GM23248 (cell line): ENCODE results near the gene HCFC1R1. TPM values are rescaled to one million over a fixed set of nuclear protein-coding genes. Genes with fewer than 3 reads are reported as not detected.
A peak's percentile ranks its signal among the peaks of the same experiment; 100 is the strongest.

Source experiments
- DNase-seq: peaks from one replicate; pipeline ENCODE4 v3.0.0-alpha.2; 2015
- H2AFZ ChIP-seq: fragments of 200-600 bp; sonication (generic); 2 replicates; pipeline ENCODE4 v1.6.1; 2016; ENCODE audit warnings: antibody characterized with exemption
- H3F3A ChIP-seq: fragments of 200-600 bp; sonication (generic); 2 replicates; pipeline ENCODE4 v1.6.1; 2016; ENCODE audit warnings: mild to moderate bottlenecking, antibody characterized with exemption, mixed run types; ENCODE audit not compliant: insufficient read depth
- H3K27ac ChIP-seq: fragments of 200-600 bp; sonication (generic); 2 replicates; pipeline ENCODE4 v1.5.1; 2016; ENCODE audit warnings: mild to moderate bottlenecking
- H3K27me3 ChIP-seq: fragments of 200-600 bp; sonication (generic); replicated peaks from 2 replicates; pipeline ENCODE4 v1.6.1; 2016; ENCODE audit warnings: mild to moderate bottlenecking; ENCODE audit not compliant: insufficient read depth
- H3K36me3 ChIP-seq: fragments of 200-600 bp; sonication (generic); 2 replicates; pipeline ENCODE4 v1.6.1; 2016; ENCODE audit warnings: low read depth, mild to moderate bottlenecking
- H3K4me1 ChIP-seq: fragments of 200-600 bp; sonication (generic); 2 replicates; pipeline ENCODE4 v1.6.1; 2016; ENCODE audit warnings: mild to moderate bottlenecking; ENCODE audit not compliant: insufficient read depth
- H3K4me2 ChIP-seq: fragments of 200-600 bp; sonication (generic); one replicate; pipeline ENCODE4 v1.6.1; 2016; ENCODE audit warnings: mild to moderate bottlenecking; ENCODE audit not compliant: unreplicated experiment
- H3K4me3 ChIP-seq: fragments of 200-600 bp; sonication (generic); 2 replicates; pipeline ENCODE4 v1.5.1; 2016; ENCODE audit warnings: mild to moderate bottlenecking
- H3K79me2 ChIP-seq: fragments of 200-600 bp; sonication (generic); 2 replicates; pipeline ENCODE4 v1.6.1; 2016; ENCODE audit warnings: mild to moderate bottlenecking; ENCODE audit not compliant: insufficient read depth
- H3K9ac ChIP-seq: fragments of 200-600 bp; sonication (generic); 2 replicates; pipeline ENCODE4 v1.6.1; 2016; ENCODE audit warnings: mild to moderate bottlenecking
- H3K9me2 ChIP-seq: fragments of 200-600 bp; sonication (generic); 2 replicates; pipeline ENCODE4 v1.6.1; 2016; ENCODE audit warnings: mixed run types, mild to moderate bottlenecking, moderate library complexity; ENCODE audit not compliant: insufficient read depth
- H3K9me3 ChIP-seq: fragments of 200-600 bp; sonication (generic); one replicate; pipeline ENCODE4 v1.6.1; 2017; ENCODE audit warnings: low read depth
- H4K20me1 ChIP-seq: fragments of 200-600 bp; sonication (generic); 2 replicates; pipeline ENCODE4 v1.6.0; 2016; ENCODE audit not compliant: insufficient read depth
- EZH2 ChIP-seq: fragments of 200-600 bp; sonication (generic); IDR thresholded peaks from 2 replicates; pipeline ENCODE4 v1.6.1; 2018; ENCODE audit warnings: antibody characterized with exemption, mild to moderate bottlenecking; ENCODE audit not compliant: insufficient read depth, poor library complexity, severe bottlenecking
- EZH2phosphoT487 ChIP-seq: fragments of 200-600 bp; sonication (generic); IDR thresholded peaks from 2 replicates; pipeline ENCODE4 v1.6.1; 2018; ENCODE audit warnings: antibody characterized with exemption, moderate library complexity, mild to moderate bottlenecking, low read depth; ENCODE audit not compliant: insufficient read depth
- WGBS, 2 experiments: methylation state at CpG; one replicate each; pipeline ENCODE4 v1.1.6; 2015 to 2017; ENCODE audit warnings: low lambda C conversion rate in 2 of 2, low coverage in 1 of 2; ENCODE audit errors: missing lambda C conversion rate in 2 of 2; 5-methylcytosine and 5-hydroxymethylcytosine counted together
- in situ Hi-C: fragments of 300-500 bp; cut with MboI; formaldehyde crosslinking; loops from 2 replicates; pipeline ENCODE4 v1.15.0; 2020
- polyA plus RNA-seq: library from polyadenylated mRNA; unstranded; fragments of >200 nt; fragmentation: Nextera tagmentation; extraction: Ambion mirVana; gene quantifications from 2 replicates; pipeline ENCODE4 v1.2.1, GENCODE V29; 2016
- total RNA-seq: library from RNA; depleted of rRNA; stranded (reverse); fragments of >200 nt; shearing (Covaris generic); gene quantifications from 2 replicates; pipeline ENCODE4 v1.2.3, GENCODE V29; 2014

The HCFC1R1 gene
- total and polyA plus RNA-seq, 2 experiments from 2014 or later: 7.2 to 53.2 TPM

DNA sequence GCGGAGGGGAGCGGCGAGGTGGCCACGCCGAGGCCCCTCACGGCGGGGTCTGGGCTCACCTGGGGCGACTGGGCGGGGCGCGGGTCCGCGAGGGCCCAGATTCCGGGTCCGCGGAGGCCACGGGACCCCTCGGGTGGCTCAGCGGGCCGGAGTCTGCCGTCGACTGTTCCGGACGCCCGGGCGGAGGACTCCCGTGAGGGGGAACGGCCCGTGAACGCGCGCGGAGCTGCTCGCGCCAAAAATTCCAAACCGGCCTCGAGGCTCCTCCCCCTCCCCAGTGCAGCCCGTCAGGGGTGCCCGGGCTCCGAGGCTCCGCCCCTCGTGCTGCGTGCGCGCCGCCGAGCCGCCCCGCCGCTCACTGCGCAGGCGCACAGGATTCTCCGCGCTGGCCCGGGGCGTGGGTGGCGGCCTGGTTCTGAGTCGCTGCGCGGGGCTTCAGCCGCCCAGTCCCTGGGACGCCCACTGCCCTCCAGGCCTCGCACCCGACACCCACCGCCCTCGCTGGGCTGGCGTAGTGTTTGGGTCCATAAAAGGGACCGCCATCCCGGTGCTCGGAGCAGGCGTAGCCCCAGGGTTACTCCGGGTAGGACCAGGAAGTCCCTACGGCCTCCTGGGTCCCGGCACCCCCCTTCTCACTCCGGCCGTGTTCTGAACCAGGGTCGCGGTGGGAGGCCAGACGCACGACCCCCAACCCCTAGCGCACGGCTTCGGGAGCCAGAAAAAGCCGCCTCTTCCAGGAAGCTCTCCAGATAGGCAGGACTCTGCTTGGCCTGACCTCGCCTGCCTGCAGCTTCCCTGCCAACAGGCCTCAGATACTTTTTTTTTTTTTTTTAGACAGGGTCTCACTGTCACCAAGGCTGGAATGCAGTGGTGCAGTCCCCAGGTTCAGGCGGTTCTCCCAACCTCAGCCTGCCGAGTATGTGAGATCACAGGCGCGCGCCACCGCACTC lies 43.2 kb downstream of the HCFC1R1 start, which contains the start of gene PKMYT1:
Gene PKMYT1, minus strand, starts transcription at position 220 of the 950 bp plus-strand sequence. CDS start 789 bp downstream, outside the sequence.
- no peaks in the 10 kb centered on the region for H3K36me3 ChIP-seq
- H3K4me1 ChIP-seq: no peaks in the 10 kb centered on the region
- peak within 1 kb of the TSS; percentile 82 for H3K4me3 ChIP-seq
- no peaks in the 10 kb centered on the region for H3K79me2 ChIP-seq
- no peaks in the 10 kb centered on the region for H3K27me3 ChIP-seq
- H3K4me2 ChIP-seq: peak within 1 kb of the TSS; percentile 87
- WGBS, 2 experiments: 8 to 12% methylated on average over 49 to 72 of the region's 91 CpGs
- H4K20me1 ChIP-seq: no peaks in the 10 kb centered on the region
- in situ Hi-C loops: no loop called here
- peak within 1 kb of the TSS; percentile 57 for H3K27ac ChIP-seq
- H3K9ac ChIP-seq: peak within 1 kb of the TSS; percentile 97
- H3K9me3 ChIP-seq: no peaks in the 10 kb centered on the region
- no peak for TF ChIP-seq EZH2phosphoT487
- no peak for TF ChIP-seq EZH2
- H3K9me2 ChIP-seq: no peaks in the 10 kb centered on the region
- H2AFZ ChIP-seq: peak within 1 kb of the TSS; percentile 88
- no peaks in the 10 kb centered on the region for H3F3A ChIP-seq
- peak; percentile 97 for DNase-seq

DNA sequence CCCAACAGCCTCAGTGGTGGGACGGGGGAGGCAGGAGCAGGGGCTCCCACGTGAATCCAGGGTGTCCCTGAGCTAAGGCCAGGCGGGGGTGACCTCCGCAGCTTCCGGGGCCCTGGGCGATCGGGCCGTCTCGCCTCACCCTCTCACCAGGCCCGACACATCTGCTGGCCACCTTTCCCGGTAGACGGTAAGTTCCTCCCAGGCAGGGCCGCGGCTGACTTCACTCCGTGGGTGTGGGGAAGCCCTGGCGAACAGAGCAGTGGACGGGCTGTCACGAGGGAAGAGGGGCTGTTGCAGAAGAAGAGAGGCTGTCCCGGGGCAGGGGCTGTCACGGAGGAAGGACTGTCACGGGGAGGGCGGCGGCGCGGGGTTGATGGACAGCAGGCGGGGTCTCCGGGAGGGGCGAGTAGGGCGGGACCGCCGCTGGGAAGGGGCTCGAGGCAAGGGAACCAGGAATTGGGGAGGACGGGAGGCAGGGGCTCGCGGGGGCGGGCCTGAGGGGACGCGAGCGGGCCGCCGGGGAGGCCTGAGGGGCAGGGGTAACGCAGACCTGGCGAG lies 44.0 kb downstream of the HCFC1R1 start:
- no peaks in the 10 kb centered on the region for H4K20me1 ChIP-seq
- in situ Hi-C loops: no loop called here
- H3K27me3 ChIP-seq: no peaks in the 10 kb centered on the region
- H3K4me2 ChIP-seq: peak overlapping the region; percentile 87
- DNase-seq: peak; percentile 50
- peak overlapping the region; percentile 97 for H3K9ac ChIP-seq
- TF ChIP-seq EZH2phosphoT487: no peak
- no peak for TF ChIP-seq EZH2
- H3K4me3 ChIP-seq: peak overlapping the region; percentile 82
- WGBS, 2 experiments: 2 to 3% methylated on average over 24 to 43 of the region's 43 CpGs
- no peaks in the 10 kb centered on the region for H3K9me2 ChIP-seq
- no peaks in the 10 kb centered on the region for H3K79me2 ChIP-seq
- peak overlapping the region; percentile 88 for H2AFZ ChIP-seq
- no peaks in the 10 kb centered on the region for H3K36me3 ChIP-seq
- no peak overlapping the region for H3K27ac ChIP-seq
- H3F3A ChIP-seq: no peaks in the 10 kb centered on the region
- H3K4me1 ChIP-seq: no peaks in the 10 kb centered on the region
- no peaks in the 10 kb centered on the region for H3K9me3 ChIP-seq

DNA sequence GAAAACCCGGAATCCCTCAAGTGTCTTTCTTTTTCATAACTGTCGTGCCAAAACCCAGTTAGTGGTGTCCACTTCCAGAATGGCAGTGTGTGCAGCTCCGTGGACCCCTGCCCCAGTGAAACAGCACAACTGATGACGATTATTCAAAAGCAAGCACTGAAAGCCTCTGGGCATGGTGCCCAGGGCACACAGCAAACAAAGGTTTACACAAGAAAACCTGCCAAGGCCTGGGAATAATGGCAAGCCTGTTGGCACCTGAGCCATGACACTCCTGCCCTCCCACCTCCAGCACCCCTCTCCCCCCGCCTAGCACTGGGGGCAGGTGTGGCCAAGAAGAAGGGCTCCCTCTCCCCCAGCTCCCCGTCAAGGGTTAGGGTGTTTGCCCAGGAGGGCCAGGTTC lies 46.3 kb downstream of the HCFC1R1 start:
- no peaks in the 10 kb centered on the region for H3F3A ChIP-seq
- H4K20me1 ChIP-seq: no peaks in the 10 kb centered on the region
- H3K9me2 ChIP-seq: no peaks in the 10 kb centered on the region
- H3K9ac ChIP-seq: no peak overlapping the region
- in situ Hi-C loops: no loop called here
- H3K27ac ChIP-seq: no peak overlapping the region
- no peaks in the 10 kb centered on the region for H3K4me1 ChIP-seq
- no peak for DNase-seq
- no peak overlapping the region for H3K4me3 ChIP-seq
- H3K36me3 ChIP-seq: no peaks in the 10 kb centered on the region
- no peaks in the 10 kb centered on the region for H3K9me3 ChIP-seq
- H3K4me2 ChIP-seq: no peak overlapping the region
- no peaks in the 10 kb centered on the region for H3K27me3 ChIP-seq
- H3K79me2 ChIP-seq: no peaks in the 10 kb centered on the region
- TF ChIP-seq EZH2phosphoT487 (no peak), EZH2 (no peak)
- H2AFZ ChIP-seq: no peak overlapping the region
- WGBS, 2 experiments: 76 to 79% methylated on average over 6 of the region's 6 CpGs

DNA sequence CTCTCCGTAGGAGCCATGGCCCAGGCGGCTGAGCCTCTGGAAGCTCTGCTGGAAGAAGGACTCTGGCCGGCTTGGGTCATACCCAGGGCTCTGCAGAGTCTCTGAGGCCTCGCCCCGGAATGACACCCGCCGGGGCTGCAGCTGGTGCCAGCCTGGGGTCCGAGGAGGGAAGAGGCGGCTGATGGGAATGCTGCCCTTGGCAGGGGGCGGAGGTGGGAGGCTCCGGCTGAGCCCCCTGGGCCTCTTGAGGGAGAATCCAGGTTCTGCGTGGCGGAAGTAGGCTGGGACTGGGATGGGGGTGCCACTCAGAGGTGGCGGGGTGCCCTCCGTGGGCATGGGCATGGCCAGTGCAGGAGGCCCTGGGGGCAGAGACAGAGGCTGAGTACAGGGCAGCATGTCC lies 47.1 kb downstream of the HCFC1R1 start:
- no peaks in the 10 kb centered on the region for H3K9me3 ChIP-seq
- H3K4me3 ChIP-seq: no peak overlapping the region
- no peak for DNase-seq
- WGBS, 2 experiments: 97 to 99% methylated on average over 6 to 15 of the region's 15 CpGs
- H3K9me2 ChIP-seq: no peaks in the 10 kb centered on the region
- no peaks in the 10 kb centered on the region for H3K79me2 ChIP-seq
- no peak overlapping the region for H3K27ac ChIP-seq
- H4K20me1 ChIP-seq: no peaks in the 10 kb centered on the region
- TF ChIP-seq EZH2phosphoT487 (no peak), EZH2 (no peak)
- no peaks in the 10 kb centered on the region for H3K4me1 ChIP-seq
- in situ Hi-C loops: no loop called here
- H2AFZ ChIP-seq: no peak overlapping the region
- no peaks in the 10 kb centered on the region for H3F3A ChIP-seq
- H3K36me3 ChIP-seq: no peaks in the 10 kb centered on the region
- H3K4me2 ChIP-seq: no peak overlapping the region
- no peaks in the 10 kb centered on the region for H3K27me3 ChIP-seq
- no peak overlapping the region for H3K9ac ChIP-seq
